Stimulated activated CD8-positive, alpha-beta memory T cell treated with anti-CD3 and anti-CD28 coated beads, Interleukin-4, amount 100 ng/mL, for 48 hours (primary cell): Measurements from ENCODE around the gene ORC3.
"Not testable (repeated sequence)": the region's sequence is repeated elsewhere in the genome, so short reads cannot be mapped to it uniquely, and the experiment has no call there.

Source experiments
- DNase-seq: peaks from one replicate; pipeline ENCODE4 v3.0.0-alpha.2; 2020

Gene ORC3

GRCh38 chr6:87606199-87606598 is 16.3 kb downstream of the ORC3 start:
- no peak for DNase-seq

- no peak for DNase-seq
Observed at GRCh38 chr6:87608802-87609201, 18.9 kb downstream of the ORC3 start.

- DNase-seq = not testable (repeated sequence)
Observed at GRCh38 chr6:87613018-87613417, 23.1 kb downstream of the ORC3 start.

- DNase-seq = no peak
Observed at GRCh38 chr6:87617405-87617804, 27.5 kb downstream of the ORC3 start.

GRCh38 chr6:87618531-87618930 is 28.6 kb downstream of the ORC3 start:
- no peak for DNase-seq

- no peak for DNase-seq
Observed at GRCh38 chr6:87623248-87623647, 33.3 kb downstream of the ORC3 start.

- no peak for DNase-seq
Observed at GRCh38 chr6:87628424-87628823, 38.5 kb downstream of the ORC3 start.

GRCh38 chr6:87628881-87629280 is 38.9 kb downstream of the ORC3 start:
- DNase-seq = no peak

GRCh38 chr6:87630746-87631145 is 40.8 kb downstream of the ORC3 start:
- no peak for DNase-seq

GRCh38 chr6:87633851-87634250 is 43.9 kb downstream of the ORC3 start:
- no peak for DNase-seq

GRCh38 chr6:87636315-87636714 is 46.4 kb downstream of the ORC3 start:
- no peak for DNase-seq

GRCh38 chr6:87637106-87637505 is 47.2 kb downstream of the ORC3 start:
- no peak for DNase-seq

- DNase-seq = no peak
Observed at GRCh38 chr6:87639373-87639772, 49.4 kb downstream of the ORC3 start.

GRCh38 chr6:87641065-87641692 is 51.2 kb downstream of the ORC3 start:
- no peak for DNase-seq

GRCh38 chr6:87645080-87645479 is 55.1 kb downstream of the ORC3 start:
- no peak for DNase-seq

GRCh38 chr6:87653074-87653962 is 63.4 kb downstream of the ORC3 start:
- no peak for DNase-seq

GRCh38 chr6:87654122-87654521 is 64.2 kb downstream of the ORC3 start:
- no peak for DNase-seq

GRCh38 chr6:87654875-87655454 is 65.0 kb downstream of the ORC3 start:
- no peak for DNase-seq

GRCh38 chr6:87655824-87656223 is 65.9 kb downstream of the ORC3 start:
- DNase-seq = no peak

- no peak for DNase-seq
Observed at GRCh38 chr6:87656857-87657256, 66.9 kb downstream of the ORC3 start.

- no peak for DNase-seq
Observed at GRCh38 chr6:87658516-87658915, 68.6 kb downstream of the ORC3 start.

- DNase-seq = no peak
Observed at GRCh38 chr6:87660226-87660911, 70.4 kb downstream of the ORC3 start.

GRCh38 chr6:87661016-87661415 is 71.1 kb downstream of the ORC3 start:
- DNase-seq = no peak
